Karpas-422 (cell line): ENCODE data around the gene SLC23A3. TPM values are rescaled to one million over a fixed set of nuclear protein-coding genes. Genes with fewer than 3 reads are reported as not detected.

Source experiments
- total RNA-seq: library from RNA; depleted of rRNA; stranded (reverse); fragments of >200 nt; shearing (Covaris generic); gene quantifications from 2 replicates; pipeline ENCODE4 v1.2.3, GENCODE V29; 2014; ENCODE audit warnings: low replicate concordance; rRNA removed

SLC23A3 gene
- total RNA-seq, 1 experiment from 2014 or later, result 3.5 TPM

Other genes starting within 250 kb of the SLC23A3 start
- 0.61 TPM in 1 of 2 replicates, not detected in the other for gene CDK5R2, start 210.4 kb downstream of the SLC23A3 start, total RNA-seq
- not detected in 2 replicates for gene FEV, start 184.8 kb downstream of the SLC23A3 start, total RNA-seq
- gene CRYBA2, start 176.6 kb downstream of the SLC23A3 start, total RNA-seq, result not detected in 2 replicates
- 0.11 TPM in 1 of 2 replicates, not detected in the other for gene CFAP65, start 128.5 kb downstream of the SLC23A3 start, total RNA-seq
- gene IHH, start 109.1 kb downstream of the SLC23A3 start, total RNA-seq, result not detected in 2 replicates
- 10.4 and 21.5 TPM in 2 replicates for gene NHEJ1, start 9.2 kb downstream of the SLC23A3 start, total RNA-seq
- gene CNPPD1, start 6.9 kb upstream of the SLC23A3 start, total RNA-seq, result 38.7 and 64.8 TPM in 2 replicates
- gene RETREG2, start 8.2 kb upstream of the SLC23A3 start, total RNA-seq, result 61.1 and 93.8 TPM in 2 replicates
- gene ZFAND2B, start 36.8 kb upstream of the SLC23A3 start, total RNA-seq, result 28.0 and 37.6 TPM in 2 replicates
- 14.3 and 28.4 TPM in 2 replicates for gene ABCB6, start 48.9 kb upstream of the SLC23A3 start, total RNA-seq
- gene ATG9A, start 59.6 kb upstream of the SLC23A3 start, total RNA-seq, result 16.6 and 25.9 TPM in 2 replicates
- 159 and 230 TPM in 2 replicates for gene ANKZF1, start 59.8 kb upstream of the SLC23A3 start, total RNA-seq
- gene GLB1L, start 75.4 kb upstream of the SLC23A3 start, total RNA-seq, result 4.3 and 6.4 TPM in 2 replicates
- 22.8 and 30.7 TPM in 2 replicates for gene STK16, start 75.5 kb upstream of the SLC23A3 start, total RNA-seq
- gene TUBA4B, start 83.2 kb upstream of the SLC23A3 start, total RNA-seq, result not detected in 2 replicates
- 32.6 and 61.8 TPM in 2 replicates for gene TUBA4A, start 83.9 kb upstream of the SLC23A3 start, total RNA-seq
- gene DNAJB2, start 109.3 kb upstream of the SLC23A3 start, total RNA-seq, result 30.9 and 55.8 TPM in 2 replicates
- gene PTPRN, start 139.4 kb upstream of the SLC23A3 start, total RNA-seq, result not detected in 2 replicates
- gene RESP18, start 162.7 kb upstream of the SLC23A3 start, total RNA-seq, result not detected in 2 replicates
- gene DNPEP, start 217.9 kb upstream of the SLC23A3 start, total RNA-seq, result 74.6 and 77.9 TPM in 2 replicates
- not detected in 2 replicates for gene DES, start 248.3 kb upstream of the SLC23A3 start, total RNA-seq